Kidney epithelial cell (primary cell): Measurements from ENCODE around the gene SCYGR4. TPM values are rescaled to one million over a fixed set of nuclear protein-coding genes. Genes with fewer than 3 reads are reported as not detected.
A peak's percentile ranks its signal among the peaks of the same experiment; 100 is the strongest.

Experiments used
- DNase-seq: peaks from one replicate; pipeline ENCODE4 v3.0.0-alpha.2; 2010; ENCODE audit warnings: low read depth
- H3K27me3 ChIP-seq: 2 replicates; pipeline ENCODE4 v1.6.0; 2011; ENCODE audit warnings: low read length; ENCODE audit not compliant: control insufficient read depth, insufficient read depth
- H3K36me3 ChIP-seq: 2 replicates; pipeline ENCODE4 v1.5.1; 2011; ENCODE audit warnings: low read length; ENCODE audit not compliant: control insufficient read depth, insufficient read depth
- H3K4me3 ChIP-seq: 2 replicates; pipeline ENCODE4 v1.5.1; 2011; ENCODE audit warnings: low read depth, mild to moderate bottlenecking, control low read depth, low read length
- total RNA-seq: library from RNA; depleted of rRNA; stranded (reverse); fragments of >200 nt; gene quantifications from 2 replicates; pipeline ENCODE4 v1.2.3, GENCODE V29; 2015
- TF ChIP-seq, protein P1 (sequence below): IDR thresholded peaks from 2 replicates; pipeline ENCODE4 v1.5.1; 2011; ENCODE audit warnings: mild to moderate bottlenecking, moderate library complexity, low read length, control low read depth, inconsistent platforms; ENCODE audit not compliant: insufficient read depth, poor library complexity, severe bottlenecking

Gene SCYGR4
- total RNA-seq, 1 donor from 2014 or later, result not detected

DNA sequence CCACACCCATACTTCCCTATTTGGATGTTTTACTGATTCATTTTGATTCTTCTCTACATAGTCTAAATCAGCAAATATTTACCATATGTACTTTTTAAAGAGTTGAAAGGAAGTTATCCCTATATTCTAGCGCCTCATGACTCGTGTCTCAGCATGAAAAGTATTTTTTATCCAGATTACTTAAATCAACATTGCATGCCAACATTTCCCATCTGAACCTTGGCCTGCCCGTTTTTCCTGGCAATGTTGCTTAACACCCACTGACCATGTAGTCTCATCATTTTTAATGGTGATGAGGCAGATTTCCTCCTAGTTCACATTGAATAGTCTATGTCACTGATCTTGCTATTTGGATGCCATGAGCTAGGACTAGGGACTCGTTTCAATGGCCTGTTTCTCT lies 36.1 kb downstream of the SCYGR4 start:
- no peak for DNase-seq
- Histone ChIP-seq H3K4me3 (no peak overlapping the region), H3K36me3 (no peaks in the 10 kb centered on the region), H3K27me3 (no peaks in the 10 kb centered on the region)
- TF ChIP-seq, protein P1, sequence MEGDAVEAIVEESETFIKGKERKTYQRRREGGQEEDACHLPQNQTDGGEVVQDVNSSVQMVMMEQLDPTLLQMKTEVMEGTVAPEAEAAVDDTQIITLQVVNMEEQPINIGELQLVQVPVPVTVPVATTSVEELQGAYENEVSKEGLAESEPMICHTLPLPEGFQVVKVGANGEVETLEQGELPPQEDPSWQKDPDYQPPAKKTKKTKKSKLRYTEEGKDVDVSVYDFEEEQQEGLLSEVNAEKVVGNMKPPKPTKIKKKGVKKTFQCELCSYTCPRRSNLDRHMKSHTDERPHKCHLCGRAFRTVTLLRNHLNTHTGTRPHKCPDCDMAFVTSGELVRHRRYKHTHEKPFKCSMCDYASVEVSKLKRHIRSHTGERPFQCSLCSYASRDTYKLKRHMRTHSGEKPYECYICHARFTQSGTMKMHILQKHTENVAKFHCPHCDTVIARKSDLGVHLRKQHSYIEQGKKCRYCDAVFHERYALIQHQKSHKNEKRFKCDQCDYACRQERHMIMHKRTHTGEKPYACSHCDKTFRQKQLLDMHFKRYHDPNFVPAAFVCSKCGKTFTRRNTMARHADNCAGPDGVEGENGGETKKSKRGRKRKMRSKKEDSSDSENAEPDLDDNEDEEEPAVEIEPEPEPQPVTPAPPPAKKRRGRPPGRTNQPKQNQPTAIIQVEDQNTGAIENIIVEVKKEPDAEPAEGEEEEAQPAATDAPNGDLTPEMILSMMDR, result no peak

DNA sequence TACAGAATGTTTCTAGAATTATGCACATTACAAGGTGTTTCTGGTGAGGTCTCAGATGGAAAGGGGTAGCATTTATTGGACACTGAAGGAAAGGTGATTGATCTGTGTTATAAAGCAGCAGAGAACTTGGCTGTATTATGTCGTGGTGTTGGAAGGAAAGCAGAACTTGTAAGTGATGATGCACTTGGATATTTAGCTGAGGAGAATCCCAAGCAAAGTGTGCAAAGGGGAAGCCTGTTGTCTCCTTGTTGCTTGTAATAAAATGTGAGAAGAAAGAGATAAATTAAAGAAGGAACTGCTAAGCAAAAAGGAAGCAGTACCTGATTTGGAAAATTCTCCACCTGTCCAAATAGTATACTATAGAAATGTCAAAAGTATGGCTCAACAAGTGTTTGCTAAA lies 37.1 kb downstream of the SCYGR4 start:
- no peak overlapping the region for H3K4me3 ChIP-seq
- DNase-seq, result no peak
- TF ChIP-seq, protein P1, result no peak
- H3K36me3 ChIP-seq, result no peaks in the 10 kb centered on the region
- no peaks in the 10 kb centered on the region for H3K27me3 ChIP-seq

DNA sequence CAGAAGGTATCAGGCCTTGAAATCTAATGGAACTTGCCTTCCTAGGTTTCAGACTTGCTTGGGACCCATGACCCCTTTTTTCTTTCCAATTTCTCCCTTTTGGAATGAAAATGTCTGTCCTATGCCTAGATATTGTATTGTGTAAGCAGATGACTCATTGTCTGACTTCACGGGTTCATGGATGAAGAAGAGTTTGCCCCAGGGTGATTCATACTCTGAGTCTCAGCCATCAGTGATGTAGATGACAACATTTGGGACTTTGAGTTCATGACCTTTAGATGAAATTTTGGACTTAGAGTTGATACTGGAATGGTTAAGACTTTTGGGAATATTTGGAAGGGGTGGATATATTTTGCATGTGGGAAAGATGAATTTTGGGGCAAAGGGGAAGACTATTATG lies 38.2 kb downstream of the SCYGR4 start:
- Histone ChIP-seq H3K27me3 (no peaks in the 10 kb centered on the region), H3K36me3 (no peaks in the 10 kb centered on the region), H3K4me3 (no peak overlapping the region)
- DNase-seq, result peak; percentile 79
- TF ChIP-seq, protein P1, result no peak

DNA sequence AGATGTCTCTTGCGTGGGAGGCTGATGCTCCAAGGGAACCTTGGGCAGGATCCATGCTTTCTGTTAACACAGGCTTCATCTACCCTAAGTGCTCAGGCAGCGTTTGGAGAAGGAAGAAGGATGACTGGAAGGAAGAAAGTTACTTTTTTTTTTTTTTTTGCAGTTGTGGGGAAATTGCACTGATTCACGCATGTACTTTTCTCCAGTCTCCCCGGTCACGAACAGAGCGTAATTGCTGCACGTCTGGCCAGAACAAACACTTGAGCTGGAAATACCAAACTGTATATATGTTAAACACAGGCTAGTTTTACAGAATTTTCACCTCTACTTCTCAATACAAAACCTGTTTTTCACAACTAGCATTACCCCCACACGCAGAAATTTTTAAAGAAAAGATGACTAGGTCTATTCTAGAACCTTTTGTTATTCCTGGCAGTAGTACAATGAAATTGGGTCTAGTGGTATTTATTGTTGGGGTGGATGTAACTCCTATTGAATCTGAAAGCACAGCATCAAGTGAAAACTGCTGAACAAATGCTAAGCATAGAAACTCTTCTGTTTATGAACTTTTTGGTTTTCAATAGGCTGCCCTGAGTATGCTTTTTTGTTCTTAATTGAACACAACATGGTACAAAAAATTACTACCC lies 40.0 kb downstream of the SCYGR4 start:
- no peak for DNase-seq

DNA sequence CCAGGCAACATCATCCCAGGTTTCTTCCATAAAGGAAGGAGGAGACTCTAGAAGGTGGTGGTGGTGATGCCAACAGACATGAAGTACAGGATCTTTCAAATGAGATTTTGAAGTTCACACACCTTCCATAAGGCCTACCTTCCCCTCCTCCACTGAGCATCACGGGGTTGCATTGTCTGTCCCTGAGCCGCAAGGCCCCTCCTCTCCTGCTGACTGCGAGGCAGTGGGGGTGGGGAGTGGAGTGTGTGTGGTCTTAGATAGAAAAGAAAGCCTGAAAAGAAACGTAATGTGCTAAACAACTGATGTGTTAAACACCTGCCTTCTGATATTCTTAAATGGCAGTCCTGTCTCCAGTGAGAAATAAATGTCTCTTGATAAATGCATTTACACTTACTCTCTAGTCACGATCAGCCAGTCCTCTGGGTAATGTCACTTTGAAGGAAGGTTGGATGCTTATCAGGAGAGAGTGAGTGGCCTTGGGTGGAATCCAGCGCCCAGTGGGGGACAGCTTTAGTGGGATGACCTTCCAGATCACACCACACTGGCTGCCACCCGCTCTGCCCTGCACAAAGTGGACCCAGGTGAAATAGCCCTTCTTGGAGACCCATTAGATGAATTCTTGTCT lies 43.8 kb downstream of the SCYGR4 start:
- TF ChIP-seq, protein P1, result no peak
- DNase-seq, result no peak
- no peaks in the 10 kb centered on the region for H3K27me3 ChIP-seq
- H3K36me3 ChIP-seq, result no peaks in the 10 kb centered on the region
- no peak overlapping the region for H3K4me3 ChIP-seq

More for the DNA sequence above, 40.0 kb downstream of the SCYGR4 start:
- Histone ChIP-seq H3K27me3 (no peaks in the 10 kb centered on the region), H3K36me3 (no peaks in the 10 kb centered on the region), H3K4me3 (no peak overlapping the region)
- TF ChIP-seq, protein P1, result no peak

DNA sequence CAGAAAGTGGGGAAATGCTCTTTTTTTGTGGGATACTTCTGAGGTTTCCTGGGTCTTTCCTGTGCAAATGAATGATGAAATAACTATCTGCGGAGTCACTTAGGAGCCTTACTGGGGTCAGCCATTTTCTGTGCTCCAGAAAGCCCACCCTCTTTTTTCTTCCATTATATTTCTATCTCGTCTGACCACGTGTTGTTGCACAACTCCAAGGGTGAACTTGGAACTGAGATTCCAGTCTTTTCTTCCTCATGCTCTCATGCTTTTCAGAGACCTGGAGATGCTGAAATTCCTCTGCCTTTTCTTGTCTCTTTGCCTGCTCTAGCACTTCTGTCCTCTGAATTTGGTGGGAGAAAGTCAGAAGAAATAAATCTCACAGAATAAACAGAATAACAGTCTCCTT lies 44.5 kb downstream of the SCYGR4 start:
- DNase-seq, result no peak
- Histone ChIP-seq H3K36me3 (no peaks in the 10 kb centered on the region), H3K4me3 (no peak overlapping the region), H3K27me3 (no peaks in the 10 kb centered on the region)
- TF ChIP-seq, protein P1, result no peak
